KG1 (cell line): Measurements from ENCODE around the gene ZNF672.
A peak's percentile ranks its signal among the peaks of the same experiment; 100 is the strongest.
"Not testable (repeated sequence)": the region's sequence is repeated elsewhere in the genome, so short reads cannot be mapped to it uniquely, and the experiment has no call there.

ENCODE experiments used
- DNase-seq: peaks from one replicate; lab custom pipeline; 2025; lab: John Stamatoyannopoulos, UW

The ZNF672 gene

DNA sequence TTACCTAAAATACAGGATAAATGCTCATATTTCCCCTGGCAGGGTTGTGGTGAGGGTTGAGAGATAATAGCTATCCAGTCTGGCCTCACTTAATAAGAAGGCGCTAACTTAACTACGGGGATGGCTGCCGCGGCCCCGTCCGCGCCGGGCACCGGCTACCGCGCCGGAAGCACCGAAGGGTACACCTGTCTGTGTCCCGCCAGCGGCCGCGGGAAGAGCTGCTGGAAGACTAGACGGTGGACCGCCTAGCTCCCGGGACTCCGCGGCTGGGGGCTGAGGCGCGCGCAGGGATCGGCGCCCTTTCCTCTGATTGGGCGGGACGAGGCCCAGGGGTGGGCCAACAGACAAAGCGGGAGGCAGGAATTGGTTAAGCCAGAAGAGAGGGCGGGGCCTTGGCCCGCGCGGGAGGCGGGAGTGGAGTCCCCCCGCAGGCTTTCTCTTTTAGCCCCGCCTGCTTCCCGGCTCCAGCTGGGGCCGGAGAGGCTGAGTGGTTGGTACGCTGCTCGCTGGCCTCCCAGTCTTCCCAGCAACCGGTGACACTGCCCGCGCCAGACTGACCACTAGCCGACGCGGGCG lies at the start of gene ZNF672:
TSS of gene ZNF672 (plus strand) at position 444 of the 576 bp plus-strand sequence. CDS start 9,051 bp downstream, outside the sequence.
- peak; percentile 83 for DNase-seq

DNA sequence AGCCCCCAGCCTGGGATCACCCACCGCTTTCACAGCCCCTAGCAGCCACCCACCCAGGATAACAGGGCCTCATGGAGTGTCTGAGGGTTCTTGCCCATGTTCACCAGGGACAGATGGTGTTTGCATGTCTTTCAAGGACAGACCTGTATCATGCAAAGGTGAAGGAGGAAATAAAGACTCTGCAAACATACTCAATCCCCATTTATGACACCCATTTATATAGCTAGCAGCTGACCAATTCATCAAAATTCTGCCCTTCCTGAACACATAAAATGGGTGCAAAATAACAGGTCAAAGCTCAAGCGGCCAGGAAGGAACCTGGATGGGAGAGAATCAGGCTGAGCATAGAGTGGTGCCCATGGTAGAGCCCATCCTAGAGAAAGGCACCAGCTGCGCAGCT lies 49.7 kb upstream of the ZNF672 start:
- no peak for DNase-seq

DNA sequence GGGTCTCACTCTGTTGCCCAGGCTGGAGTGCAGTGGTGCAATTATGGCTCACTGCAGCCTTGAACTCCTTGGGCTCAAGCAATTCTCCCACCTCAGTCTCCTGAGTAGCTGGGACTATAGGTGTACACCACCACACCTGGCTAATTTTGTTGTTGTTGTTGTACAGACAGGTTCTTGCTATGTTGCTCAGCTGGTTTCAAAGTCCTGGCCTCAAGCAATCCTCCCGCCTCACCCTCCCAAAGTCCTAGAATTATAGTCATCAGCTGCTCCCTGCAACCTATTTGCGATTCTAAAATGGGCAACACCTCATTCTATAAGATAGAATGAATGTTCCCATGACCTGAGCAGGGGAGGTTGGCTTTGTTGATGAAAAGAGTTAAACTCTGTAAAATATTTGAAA lies 48.7 kb upstream of the ZNF672 start:
- not testable (repeated sequence) for DNase-seq

DNA sequence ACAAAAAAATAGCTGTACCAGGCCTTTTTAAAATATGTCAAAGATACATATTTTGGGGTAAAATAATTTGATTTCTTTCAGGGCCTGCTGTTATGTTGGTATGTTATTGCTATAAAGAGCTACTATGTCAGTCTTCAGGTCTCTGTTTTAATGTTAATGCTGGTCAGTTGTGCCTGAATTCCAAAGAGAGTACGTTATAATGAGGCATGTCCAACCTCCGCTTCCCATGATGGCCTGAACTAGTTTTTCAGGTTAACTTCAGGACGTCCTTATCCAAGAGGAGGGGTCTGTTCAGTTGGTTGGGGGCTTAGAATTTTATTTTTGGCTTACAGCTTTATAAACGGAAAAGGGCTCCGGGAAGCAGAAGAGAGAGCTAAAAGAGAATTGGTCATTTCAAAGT lies 47.6 kb upstream of the ZNF672 start:
- no peak for DNase-seq

DNA sequence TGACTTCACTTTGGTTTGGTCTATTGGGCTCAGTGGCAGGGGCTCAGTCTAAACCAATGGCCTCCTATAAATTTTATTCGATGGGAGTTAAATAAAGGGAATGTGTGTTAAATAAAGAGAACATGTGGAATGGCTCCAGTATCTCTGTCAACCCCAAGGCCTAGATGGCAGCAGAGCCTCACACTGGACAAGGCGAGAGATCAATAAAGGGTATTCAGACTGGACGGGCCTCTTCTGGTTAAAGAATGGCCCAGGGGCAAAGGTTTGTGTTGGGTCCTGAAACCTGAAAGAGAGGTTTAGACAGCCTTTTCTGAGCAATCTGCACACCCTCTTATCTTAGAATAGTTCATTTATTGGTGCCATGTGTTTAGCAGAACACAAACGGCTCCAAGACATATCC lies 47.0 kb upstream of the ZNF672 start:
- DNase-seq = no peak

DNA sequence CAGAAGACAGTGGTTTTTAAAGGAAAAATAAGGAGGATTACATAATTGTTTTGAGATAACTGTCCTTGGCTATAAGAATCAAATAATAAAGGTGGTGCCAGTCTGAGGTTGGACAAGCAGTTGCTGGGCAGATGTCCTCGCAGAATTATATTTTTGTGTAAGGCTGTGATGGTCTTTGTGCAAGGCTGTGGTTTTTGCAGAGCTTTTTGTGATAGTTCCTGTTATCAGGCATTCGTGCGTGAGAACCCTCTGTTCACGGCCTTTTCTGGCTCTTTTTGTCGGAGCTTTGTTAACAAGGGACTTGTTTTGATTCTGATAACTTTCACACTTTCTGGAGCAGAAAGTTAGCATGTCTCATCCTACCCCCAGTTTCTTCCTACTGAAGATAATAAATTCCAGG lies 45.7 kb upstream of the ZNF672 start:
- DNase-seq = no peak

DNA sequence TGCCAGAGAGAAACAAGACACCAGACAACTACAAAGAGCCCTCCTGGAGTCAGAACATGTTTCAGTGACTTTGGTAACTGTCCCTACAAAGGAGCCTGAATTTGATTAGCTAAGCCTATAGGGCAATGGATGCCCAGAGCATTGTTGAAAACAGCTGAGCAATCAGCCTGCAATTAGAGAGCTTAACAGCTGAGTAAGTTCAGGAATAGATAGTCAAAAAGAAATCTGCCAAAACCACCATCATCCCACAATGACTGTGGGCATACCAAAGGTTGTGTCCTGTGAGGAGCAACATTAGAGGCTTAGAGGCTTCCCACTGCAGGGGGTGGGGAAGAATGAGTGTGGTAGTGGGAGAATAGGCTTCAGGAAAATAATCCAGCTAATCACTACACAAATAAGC lies 44.4 kb upstream of the ZNF672 start:
- no peak for DNase-seq

DNA sequence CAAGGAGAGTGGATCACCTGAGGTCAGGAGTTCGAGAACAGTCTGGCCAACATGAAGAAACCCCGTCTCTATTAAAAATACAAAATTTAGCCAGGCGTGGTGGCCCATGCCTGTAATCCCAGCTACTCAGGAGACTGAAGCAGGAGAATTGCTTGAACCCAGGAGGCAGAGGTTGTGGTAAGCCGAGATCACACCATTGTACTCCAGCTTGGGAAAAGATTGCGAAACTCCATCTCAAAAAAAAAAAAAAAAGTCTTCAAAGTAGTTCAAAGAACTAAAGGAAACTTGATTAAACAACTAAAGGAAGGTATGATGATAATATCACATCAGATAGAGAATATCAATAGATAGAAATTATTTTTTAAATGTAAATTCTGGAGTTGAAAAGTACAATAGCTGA lies 43.4 kb upstream of the ZNF672 start:
- not testable (repeated sequence) for DNase-seq

DNA sequence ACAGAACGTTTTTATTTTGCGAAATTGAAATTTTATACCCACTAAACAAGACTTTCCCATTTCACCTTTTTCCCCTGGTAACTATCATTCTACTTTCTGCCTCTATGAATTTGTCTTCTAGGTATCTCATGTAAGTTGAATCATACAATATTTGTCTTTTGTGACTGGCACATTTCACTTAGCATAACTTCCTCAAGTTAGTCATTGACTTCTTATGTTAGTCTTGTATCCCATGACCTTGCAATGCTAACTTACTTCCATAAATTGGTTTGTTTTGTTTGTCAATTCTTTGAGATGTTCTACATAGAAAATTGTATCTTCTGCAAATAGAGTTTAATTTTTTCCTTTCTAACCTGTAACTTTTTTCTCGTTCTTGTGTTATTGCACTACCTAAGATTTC lies 39.2 kb upstream of the ZNF672 start:
- no peak for DNase-seq

DNA sequence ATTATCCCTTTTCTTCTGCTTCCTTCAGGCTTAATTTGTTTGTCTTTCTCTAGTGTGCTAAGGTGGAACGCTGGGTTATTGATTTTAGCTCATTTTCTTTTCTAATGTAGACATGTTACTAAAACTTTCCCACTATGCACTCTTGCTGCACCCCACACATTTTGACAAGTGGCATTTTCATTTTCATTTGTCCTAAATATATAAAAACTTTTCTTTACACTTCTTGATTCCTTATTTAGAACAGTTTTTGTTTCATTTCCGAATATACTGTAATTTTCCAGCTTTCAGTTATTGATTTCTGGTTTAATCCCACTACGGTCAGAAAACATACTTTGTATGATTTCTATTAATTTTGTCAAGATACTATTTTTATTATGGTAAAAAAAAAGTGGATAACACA lies 37.6 kb upstream of the ZNF672 start:
- DNase-seq = no peak

DNA sequence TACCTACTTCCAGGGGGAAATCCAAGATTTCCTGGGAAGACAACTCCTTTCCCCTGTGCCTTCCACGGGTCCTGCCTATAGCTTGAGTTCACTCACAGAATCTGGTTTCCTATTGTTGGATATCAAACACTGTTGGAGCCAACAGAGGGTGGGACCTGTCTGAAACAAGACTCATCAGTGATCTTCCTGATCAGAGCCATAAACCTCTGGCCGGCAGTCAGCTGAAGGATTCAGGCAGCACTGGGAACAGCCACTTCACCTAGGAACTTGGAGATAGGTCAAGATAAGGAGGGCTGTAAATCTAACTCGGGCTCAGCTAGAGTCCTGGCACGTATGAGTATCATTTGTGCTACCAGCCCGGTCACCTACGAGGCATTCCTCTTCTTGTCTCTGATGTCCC lies 35.6 kb upstream of the ZNF672 start:
- no peak for DNase-seq

DNA sequence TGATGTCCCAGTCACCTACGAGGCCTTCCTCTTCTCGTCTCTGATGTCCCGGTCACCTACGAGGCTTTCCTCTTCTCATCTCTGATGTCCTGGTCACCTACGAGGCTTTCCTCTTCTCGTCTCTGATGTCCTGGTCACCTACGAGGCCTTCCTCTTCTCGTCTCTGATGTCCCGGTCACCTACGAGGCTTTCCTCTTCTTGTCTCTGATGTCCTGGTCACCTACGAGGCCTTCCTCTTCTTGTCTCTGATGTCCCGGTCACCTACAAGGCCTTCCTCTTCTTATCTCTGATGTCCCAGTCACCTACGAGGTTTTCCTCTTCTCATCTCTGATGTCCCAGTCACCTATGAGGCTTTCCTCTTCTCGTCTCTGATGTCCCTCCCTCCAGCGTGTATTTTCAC lies 34.5 kb upstream of the ZNF672 start:
- DNase-seq = not testable (repeated sequence)

DNA sequence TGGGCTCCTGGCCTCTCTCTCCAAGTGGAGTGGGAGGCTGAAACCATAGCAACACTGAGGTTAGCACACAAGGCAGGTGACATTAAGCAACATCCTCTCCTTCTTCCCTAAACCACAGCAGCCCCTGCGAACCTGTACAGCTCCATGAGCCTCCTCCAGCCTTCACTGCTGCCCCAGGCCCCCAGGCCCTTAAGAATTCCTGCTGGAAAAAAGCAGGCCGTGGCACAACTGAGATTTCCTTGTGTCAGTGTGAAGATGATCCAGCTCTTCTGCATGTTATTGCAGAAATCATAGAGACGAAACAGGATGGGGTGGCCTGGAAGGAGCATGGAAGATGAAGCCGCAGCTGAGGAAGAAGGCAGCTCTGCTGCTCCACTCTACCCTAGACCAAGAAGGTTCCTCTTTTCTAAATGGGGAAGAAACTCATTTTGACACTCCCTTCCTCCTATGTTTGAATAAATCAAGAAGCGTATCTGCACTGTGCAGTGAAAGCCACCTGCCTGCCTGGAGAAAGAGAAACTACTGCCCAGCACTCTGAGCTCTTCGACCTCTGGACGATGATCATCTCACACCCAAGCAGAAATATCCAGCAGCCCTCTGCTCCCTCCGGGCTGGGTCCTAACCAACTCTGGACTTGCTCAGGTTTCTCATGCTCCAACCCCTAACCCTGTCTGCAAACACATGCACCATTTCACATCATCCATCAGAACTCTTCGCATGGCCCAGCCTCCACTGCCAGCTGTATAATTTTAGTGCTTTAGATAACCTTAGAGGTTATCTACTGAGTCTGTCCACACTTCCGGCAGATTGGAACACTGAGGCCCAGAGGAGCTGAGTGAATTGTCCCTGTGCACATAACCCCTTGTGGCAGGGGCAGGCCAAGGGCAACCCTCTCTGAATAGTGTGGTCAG lies 33.0 kb upstream of the ZNF672 start:
- DNase-seq = peak; percentile 70

DNA sequence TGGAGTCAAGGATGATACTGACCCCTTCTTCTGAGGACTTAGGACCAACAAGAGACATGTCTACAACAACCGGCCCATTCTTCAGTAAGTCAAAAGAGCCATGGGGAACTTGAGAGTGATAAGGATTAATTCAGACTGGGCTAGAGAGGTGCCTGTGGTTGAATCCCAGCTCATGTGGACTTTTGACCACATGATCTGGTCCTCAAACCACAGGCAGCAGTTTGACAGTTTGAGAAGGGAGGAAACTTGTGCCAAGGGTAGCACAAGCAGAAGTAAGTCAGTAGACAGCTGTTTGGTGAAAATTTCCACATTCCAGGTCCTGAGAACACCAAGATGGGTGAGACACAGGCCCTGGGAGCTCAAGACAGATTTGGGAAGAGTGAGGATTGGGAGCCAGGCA lies 32.1 kb upstream of the ZNF672 start:
- DNase-seq = peak; percentile 14

DNA sequence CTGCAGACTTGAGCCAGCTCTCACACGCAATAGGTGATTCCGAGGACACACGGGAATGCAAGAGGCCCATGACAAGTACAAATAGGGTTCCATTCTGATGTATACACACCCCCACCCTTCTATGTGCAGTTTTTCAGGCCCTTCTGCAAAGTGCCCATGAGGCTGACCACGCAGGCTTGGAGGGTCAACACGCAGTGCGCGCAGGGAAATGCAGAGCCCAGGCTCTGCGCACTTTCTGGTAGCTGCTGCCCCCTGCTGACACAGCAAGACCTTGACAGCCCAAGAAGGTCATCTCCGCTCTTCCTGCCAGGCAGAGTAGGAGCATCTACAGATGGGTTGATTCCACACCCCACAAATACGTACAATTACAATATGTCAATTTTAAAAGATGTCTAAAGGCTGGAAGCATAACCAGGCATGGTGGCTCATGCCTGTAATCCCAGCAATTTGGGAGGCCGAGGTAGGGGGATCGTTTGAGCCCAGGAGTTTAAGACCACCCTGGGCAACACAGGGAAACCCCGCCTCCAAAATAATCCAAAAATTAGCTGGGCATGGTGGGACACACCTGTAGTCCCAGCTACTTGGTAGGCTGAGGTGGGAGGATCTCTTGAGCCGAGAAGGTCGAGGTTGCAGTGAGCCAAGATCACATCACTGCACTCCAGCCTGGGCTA lies 30.8 kb upstream of the ZNF672 start:
- peak; percentile 44 for DNase-seq

DNA sequence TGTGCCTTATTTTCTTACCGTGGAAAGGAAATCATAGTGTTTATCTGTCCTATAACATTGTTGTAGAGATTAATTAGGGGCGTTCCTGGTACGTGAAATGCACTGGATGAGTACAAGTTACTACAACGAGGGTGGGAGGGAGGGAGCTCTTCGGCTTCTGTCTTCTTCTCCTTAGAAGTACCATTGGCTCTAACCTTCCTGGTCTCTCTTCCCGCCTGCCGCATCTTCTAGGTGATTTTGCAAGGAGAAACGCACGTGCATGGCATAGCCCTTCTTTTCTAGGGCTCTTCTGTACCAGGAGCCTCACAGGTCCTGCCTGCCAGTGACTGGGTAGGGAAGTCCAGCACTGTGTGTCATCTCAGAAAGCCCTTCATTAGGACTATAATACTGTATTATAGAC lies 29.1 kb upstream of the ZNF672 start:
- DNase-seq = no peak

DNA sequence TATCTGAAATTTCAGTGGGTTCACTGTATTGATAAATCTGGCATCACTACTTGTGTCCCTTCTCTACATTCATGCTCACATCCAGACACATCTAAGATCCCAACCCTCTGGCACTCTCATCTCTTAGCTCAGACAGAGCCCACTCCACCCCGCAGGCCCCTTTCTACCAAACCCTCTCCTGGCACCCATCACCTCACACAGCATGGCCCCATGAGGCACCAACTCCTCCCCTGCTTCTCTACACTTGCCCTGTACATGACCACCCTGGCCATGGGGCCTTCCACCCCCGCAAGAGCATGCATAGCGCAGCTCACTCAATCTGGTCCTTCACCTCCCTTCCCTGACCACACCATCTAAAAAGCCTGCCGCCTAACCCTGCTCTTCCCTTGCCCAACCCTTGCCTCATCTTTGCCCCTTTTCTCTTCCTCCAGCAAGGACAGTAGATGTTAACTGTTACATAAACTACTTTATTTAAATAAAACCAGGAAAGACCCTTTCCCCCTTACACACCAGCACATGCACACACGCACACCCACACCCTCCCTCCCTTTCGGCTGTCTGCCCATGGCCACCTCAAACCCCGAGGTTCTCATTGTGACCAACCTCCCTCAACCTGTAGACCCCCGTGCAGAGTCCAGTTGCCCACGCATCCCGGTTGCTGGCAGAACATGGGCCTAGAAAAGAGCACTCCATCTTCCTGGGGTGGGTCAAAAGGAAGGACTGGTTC lies 27.9 kb upstream of the ZNF672 start:
- no peak for DNase-seq

DNA sequence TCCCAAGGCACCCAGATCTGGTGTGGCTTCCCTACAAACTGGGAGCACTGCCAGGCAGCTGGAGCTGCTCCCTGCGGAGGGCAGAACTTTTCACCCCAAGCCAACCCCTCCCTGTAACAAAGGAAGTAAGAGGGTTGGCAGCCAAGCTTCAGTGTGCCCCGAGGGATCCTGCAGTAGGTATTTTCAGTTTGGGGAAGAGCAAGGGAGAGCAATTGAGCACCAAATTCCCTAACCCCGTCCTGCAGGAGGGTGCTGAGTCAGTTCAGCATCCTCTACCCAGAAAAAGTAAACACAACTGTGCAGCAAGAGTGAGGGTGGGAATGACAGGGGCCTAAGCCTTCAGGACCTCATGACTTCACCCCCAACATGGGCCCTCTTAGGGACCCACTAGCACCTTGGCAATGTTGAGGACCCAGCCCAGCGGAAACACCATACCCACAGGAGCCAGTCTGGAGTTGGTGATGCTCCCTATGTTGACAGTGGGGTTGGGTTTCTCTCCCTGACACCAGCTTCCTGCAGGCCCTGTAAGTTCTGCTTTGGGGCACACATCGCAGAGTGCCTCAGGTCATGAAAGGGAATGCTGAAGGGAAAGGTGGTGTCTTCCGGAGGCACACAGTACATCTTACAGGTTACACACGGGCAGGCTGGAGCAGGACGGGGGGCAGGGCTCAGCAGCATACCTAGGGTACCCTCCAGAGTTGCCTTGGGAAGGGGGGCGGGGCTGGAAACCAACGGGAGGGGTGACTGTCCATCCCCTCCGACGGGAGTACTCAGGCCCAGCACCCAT lies 27.1 kb upstream of the ZNF672 start:
- DNase-seq = no peak

DNA sequence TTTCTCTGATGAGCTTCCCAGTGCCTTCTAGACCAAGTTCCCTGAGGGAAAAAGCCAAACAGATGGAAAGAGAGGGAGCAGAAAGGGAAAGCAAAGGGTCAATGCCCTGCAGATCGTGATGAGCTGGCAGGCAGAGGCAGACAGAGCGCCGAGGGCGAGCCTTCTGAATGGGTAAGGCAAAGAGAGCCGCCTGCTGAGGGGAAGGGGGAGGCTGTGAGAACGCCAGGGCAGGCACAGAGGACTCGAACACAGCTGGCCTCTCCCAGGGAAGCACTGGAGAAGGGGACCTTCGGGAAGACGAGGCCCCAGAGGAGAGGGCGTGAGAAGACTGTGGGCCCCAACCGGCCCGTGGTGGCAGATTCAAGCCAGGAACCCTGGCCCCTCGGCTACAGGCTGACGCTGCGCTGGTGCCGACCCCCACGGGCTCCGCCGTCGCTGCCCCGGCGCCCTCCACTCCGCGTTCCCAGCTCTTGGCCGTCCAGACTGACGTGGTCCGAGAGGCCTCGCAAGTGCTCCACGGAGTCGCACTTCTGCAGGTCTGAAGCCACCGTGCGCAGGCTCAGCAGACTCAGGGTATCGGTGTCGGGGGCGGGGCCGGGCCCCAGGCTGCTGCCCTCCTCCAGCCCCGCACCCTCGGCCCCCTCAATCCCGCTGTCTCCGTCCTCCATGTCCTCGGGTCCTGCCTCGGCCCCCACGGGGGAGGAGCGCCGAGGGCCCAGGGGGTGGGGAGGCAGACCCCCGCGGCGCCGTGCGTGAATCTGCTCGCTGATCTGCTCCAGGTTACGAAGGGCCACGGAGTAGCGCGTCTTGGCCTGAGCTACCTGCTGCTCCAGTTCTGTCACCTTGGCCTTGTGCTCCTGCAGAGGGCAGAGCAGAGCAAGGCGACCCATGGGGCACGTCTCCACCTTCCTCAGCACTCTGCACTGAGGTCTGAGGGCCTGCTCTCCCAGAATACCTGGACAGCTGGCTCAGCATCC lies 26.2 kb upstream of the ZNF672 start:
- DNase-seq = no peak

DNA sequence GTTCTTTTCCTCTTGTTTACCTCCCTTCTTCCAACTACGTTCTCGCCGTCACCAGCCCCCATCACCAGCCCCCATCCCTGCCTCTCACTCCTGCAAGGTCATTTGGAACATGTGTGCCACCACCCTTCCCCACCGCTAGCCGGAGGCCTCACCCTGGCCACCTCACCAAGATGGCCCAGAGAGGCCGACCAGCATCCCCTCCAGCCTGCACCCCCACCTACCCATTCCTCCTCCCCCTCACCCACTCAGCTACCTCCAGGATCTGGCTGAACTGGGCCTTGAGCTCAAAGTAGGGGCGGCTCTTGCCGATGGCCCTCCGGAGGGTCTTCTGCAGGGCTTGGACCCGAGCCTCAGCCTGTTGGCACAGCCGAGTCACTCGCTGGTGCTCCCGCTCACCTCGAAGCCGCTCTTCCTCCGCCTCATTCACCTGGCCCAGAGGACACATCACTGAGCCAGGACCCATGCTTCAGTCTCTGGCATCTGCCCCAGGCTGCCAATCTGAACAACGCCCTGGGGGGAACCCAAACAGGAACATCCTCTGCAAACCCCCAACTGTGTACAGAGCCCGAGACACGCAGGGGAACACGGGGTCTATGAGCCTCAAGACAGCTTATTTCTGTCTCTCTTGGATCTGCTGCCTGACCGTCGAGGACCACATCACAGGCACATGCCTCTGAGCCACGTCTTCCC lies 25.1 kb upstream of the ZNF672 start:
- DNase-seq = no peak
